BJ (cell line): ENCODE data around the gene RRN3. TPM values are rescaled to one million over a fixed set of nuclear protein-coding genes. Genes with fewer than 3 reads are reported as not detected.
"Not testable (repeated sequence)": the region's sequence is repeated elsewhere in the genome, so short reads cannot be mapped to it uniquely, and the experiment has no call there.

ENCODE experiments used
- CTCF ChIA-PET: fragments of 350-600 bp; formaldehyde crosslinking; extraction: SDS; loops from one replicate; lab custom pipeline; 2021; ENCODE audit warnings: antibody characterized with exemption, inconsistent platforms; lab: Yijun Ruan, JAX
- POLR2A ChIA-PET: fragments of 300-600 bp; sonication (Branson Sonifier 250); formaldehyde crosslinking; extraction: SDS; loops from one replicate; lab custom pipeline; 2021; ENCODE audit warnings: antibody characterized with exemption; lab: Charles Lee
- DNase-seq: peaks from one replicate; pipeline ENCODE4 v3.0.0-alpha.2; 2011; ENCODE audit warnings: low read depth
- H3K27me3 ChIP-seq: 2 replicates; pipeline ENCODE4 v1.6.0; 2011; ENCODE audit warnings: low read length; ENCODE audit not compliant: control insufficient read depth, insufficient read depth
- H3K36me3 ChIP-seq: 2 replicates; pipeline ENCODE4 v1.5.1; 2011; ENCODE audit warnings: low read length; ENCODE audit not compliant: control insufficient read depth, insufficient read depth
- H3K4me3 ChIP-seq: 2 replicates; pipeline ENCODE4 v1.5.1; 2011; ENCODE audit warnings: low read depth, mild to moderate bottlenecking, control low read depth, low read length
- CTCF ChIP-seq: IDR thresholded peaks from 2 replicates; pipeline ENCODE4 v1.5.1; 2011; ENCODE audit warnings: low read depth, mild to moderate bottlenecking, control low read depth, inconsistent platforms, low read length, moderate library complexity; ENCODE audit not compliant: insufficient read depth
- polyA plus RNA-seq: library from polyadenylated mRNA; depleted of rRNA; stranded (reverse); fragments of >200 nt; gene quantifications from 2 replicates; pipeline ENCODE4 v1.2.3, GENCODE V29; 2011

The RRN3 gene
- polyA plus RNA-seq, 1 experiment = 20.0 TPM

GRCh38 chr16:15080883-15081282, 13.2 kb downstream of the RRN3 start:
- H3K4me3 ChIP-seq, POLR2A ChIA-PET, H3K27me3 ChIP-seq, H3K36me3 ChIP-seq, DNase-seq, CTCF ChIA-PET: not testable (repeated sequence)

GRCh38 chr16:15076161-15076560, 17.9 kb downstream of the RRN3 start:
- POLR2A ChIA-PET, H3K36me3 ChIP-seq, DNase-seq, H3K27me3 ChIP-seq, H3K4me3 ChIP-seq: not testable (repeated sequence)
- CTCF ChIA-PET = interaction anchor here (1.0 kb wide), 1 partner anchor 19 kb away, joined by 3 read pairs; no protein-coding TSS in a partner anchor

- TF ChIP-seq CTCF = no peak
- Histone ChIP-seq H3K27me3 (no peaks in the 10 kb centered on the region), H3K36me3 (peaks cover 11% of the 10 kb centered on the region), H3K4me3 (no peak overlapping the region)
- POLR2A ChIA-PET = no interaction called here
- no peak for DNase-seq
- CTCF ChIA-PET = no interaction called here
Observed at GRCh38 chr16:15073101-15073500, 21.0 kb downstream of the RRN3 start.

- POLR2A ChIA-PET, H3K27me3 ChIP-seq, H3K4me3 ChIP-seq, DNase-seq: not testable (repeated sequence)
- TF ChIP-seq CTCF = peak; percentile 31
- H3K36me3 ChIP-seq = peaks cover 11% of the 10 kb centered on the region
- CTCF ChIA-PET = interaction anchor here (1.7 kb wide), 1 partner anchor 15 kb away, joined by 4 read pairs; no protein-coding TSS in a partner anchor
Observed at GRCh38 chr16:15071916-15072769, 21.9 kb downstream of the RRN3 start.

- DNase-seq, H3K4me3 ChIP-seq, POLR2A ChIA-PET, H3K27me3 ChIP-seq: not testable (repeated sequence)
- H3K36me3 ChIP-seq = peaks cover 11% of the 10 kb centered on the region
- CTCF ChIA-PET = interaction anchor here (1.7 kb wide), 1 partner anchor 14 kb away, joined by 4 read pairs; no protein-coding TSS in a partner anchor
Observed at GRCh38 chr16:15071013-15071412, 23.1 kb downstream of the RRN3 start.

- POLR2A ChIA-PET, CTCF ChIA-PET, H3K27me3 ChIP-seq, H3K4me3 ChIP-seq, DNase-seq, H3K36me3 ChIP-seq: not testable (repeated sequence)
Observed at GRCh38 chr16:15066690-15067089, 27.4 kb downstream of the RRN3 start.

- H3K4me3 ChIP-seq, DNase-seq, H3K27me3 ChIP-seq, CTCF ChIA-PET, POLR2A ChIA-PET: not testable (repeated sequence)
- H3K36me3 ChIP-seq = peaks cover 10% of the 10 kb centered on the region
Observed at GRCh38 chr16:15065961-15066360, 28.1 kb downstream of the RRN3 start.

GRCh38 chr16:15062085-15062810, 31.8 kb downstream of the RRN3 start:
- DNase-seq, H3K27me3 ChIP-seq, H3K4me3 ChIP-seq, POLR2A ChIA-PET: not testable (repeated sequence)
- peaks cover 12% of the 10 kb centered on the region for H3K36me3 ChIP-seq
- CTCF ChIA-PET = interaction anchor here (1.4 kb wide), 1 partner anchor 12 kb away, joined by 3 read pairs; no protein-coding TSS in a partner anchor
